Ishikawa (cell line): ENCODE results near the gene CYBC1.

Experiments used
- CEBPB ChIP-seq: IDR thresholded peaks from 2 replicates; pipeline ENCODE4 v1.6.1; 2012
- CREB1 ChIP-seq: IDR thresholded peaks from 2 replicates; pipeline ENCODE4 v1.6.1; 2012; ENCODE audit warnings: low read depth
- EGR1 ChIP-seq: IDR thresholded peaks from 2 replicates; pipeline ENCODE4 v1.6.1; 2012
- EP300 ChIP-seq: IDR thresholded peaks from 2 replicates; pipeline ENCODE4 v1.6.1; 2012; ENCODE audit warnings: borderline replicate concordance
- FOXM1 ChIP-seq: IDR thresholded peaks from 2 replicates; pipeline ENCODE4 v1.6.1; 2012; ENCODE audit warnings: low read depth, borderline replicate concordance
- NFIC ChIP-seq: IDR thresholded peaks from 2 replicates; pipeline ENCODE4 v1.6.1; 2012
- RAD21 ChIP-seq: IDR thresholded peaks from 2 replicates; pipeline ENCODE4 v1.6.1; 2012; ENCODE audit warnings: low read depth
- TAF1 ChIP-seq: IDR thresholded peaks from 2 replicates; pipeline ENCODE4 v1.6.1; 2012; ENCODE audit warnings: low read depth, mild to moderate bottlenecking
- TCF12 ChIP-seq: IDR thresholded peaks from 2 replicates; pipeline ENCODE4 v1.6.1; 2012; ENCODE audit warnings: low read depth
- TEAD4 ChIP-seq: IDR thresholded peaks from 2 replicates; pipeline ENCODE4 v1.6.1; 2012
- YY1 ChIP-seq: IDR thresholded peaks from 2 replicates; pipeline ENCODE4 v1.6.1; 2012; ENCODE audit warnings: low read depth
- ZBTB7A ChIP-seq: IDR thresholded peaks from 2 replicates; pipeline ENCODE4 v1.6.1; 2012; ENCODE audit warnings: low read depth
- TF ChIP-seq, protein P1 (sequence below): IDR thresholded peaks from 2 replicates; pipeline ENCODE4 v1.6.1; 2012
- TF ChIP-seq, protein P2 (sequence below): IDR thresholded peaks from 2 replicates; pipeline ENCODE4 v1.6.1; 2012; ENCODE audit warnings: low read depth, mild to moderate bottlenecking
- TF ChIP-seq, protein P3 (sequence below): IDR thresholded peaks from 2 replicates; pipeline ENCODE4 v1.6.1; 2012

CYBC1 gene

DNA sequence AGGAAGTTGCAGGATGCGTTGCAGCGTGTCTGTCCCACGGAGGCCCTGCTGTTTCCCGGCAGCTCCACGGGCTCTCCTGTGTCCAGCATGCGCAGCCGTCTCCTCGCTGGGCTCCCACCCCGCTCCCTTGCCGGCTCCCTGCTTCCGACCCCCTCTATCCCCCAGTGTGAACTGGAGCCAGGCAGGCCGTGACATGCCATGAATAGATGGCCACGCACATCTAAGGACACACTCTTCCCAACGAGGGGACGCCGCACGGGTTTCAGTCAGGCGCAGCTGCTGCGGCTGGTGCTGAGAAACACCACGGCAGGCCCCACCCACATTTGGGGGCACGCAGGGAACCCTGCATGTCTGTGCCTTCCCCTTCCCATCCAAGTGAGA is 41.6 kb downstream of the CYBC1 start:
- no peak for TF ChIP-seq TAF1
- TF ChIP-seq, protein P1, sequence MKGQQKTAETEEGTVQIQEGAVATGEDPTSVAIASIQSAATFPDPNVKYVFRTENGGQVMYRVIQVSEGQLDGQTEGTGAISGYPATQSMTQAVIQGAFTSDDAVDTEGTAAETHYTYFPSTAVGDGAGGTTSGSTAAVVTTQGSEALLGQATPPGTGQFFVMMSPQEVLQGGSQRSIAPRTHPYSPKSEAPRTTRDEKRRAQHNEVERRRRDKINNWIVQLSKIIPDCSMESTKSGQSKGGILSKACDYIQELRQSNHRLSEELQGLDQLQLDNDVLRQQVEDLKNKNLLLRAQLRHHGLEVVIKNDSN = no peak
- TF ChIP-seq FOXM1 = no peak
- no peak for TF ChIP-seq EP300
- TF ChIP-seq ZBTB7A = no peak
- no peak for TF ChIP-seq TEAD4
- TF ChIP-seq, protein P2, sequence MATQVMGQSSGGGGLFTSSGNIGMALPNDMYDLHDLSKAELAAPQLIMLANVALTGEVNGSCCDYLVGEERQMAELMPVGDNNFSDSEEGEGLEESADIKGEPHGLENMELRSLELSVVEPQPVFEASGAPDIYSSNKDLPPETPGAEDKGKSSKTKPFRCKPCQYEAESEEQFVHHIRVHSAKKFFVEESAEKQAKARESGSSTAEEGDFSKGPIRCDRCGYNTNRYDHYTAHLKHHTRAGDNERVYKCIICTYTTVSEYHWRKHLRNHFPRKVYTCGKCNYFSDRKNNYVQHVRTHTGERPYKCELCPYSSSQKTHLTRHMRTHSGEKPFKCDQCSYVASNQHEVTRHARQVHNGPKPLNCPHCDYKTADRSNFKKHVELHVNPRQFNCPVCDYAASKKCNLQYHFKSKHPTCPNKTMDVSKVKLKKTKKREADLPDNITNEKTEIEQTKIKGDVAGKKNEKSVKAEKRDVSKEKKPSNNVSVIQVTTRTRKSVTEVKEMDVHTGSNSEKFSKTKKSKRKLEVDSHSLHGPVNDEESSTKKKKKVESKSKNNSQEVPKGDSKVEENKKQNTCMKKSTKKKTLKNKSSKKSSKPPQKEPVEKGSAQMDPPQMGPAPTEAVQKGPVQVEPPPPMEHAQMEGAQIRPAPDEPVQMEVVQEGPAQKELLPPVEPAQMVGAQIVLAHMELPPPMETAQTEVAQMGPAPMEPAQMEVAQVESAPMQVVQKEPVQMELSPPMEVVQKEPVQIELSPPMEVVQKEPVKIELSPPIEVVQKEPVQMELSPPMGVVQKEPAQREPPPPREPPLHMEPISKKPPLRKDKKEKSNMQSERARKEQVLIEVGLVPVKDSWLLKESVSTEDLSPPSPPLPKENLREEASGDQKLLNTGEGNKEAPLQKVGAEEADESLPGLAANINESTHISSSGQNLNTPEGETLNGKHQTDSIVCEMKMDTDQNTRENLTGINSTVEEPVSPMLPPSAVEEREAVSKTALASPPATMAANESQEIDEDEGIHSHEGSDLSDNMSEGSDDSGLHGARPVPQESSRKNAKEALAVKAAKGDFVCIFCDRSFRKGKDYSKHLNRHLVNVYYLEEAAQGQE = no peak
- TF ChIP-seq YY1 = no peak
- no peak for TF ChIP-seq TCF12
- TF ChIP-seq CEBPB = no peak
- no peak for TF ChIP-seq NFIC
- TF ChIP-seq RAD21 = no peak

DNA sequence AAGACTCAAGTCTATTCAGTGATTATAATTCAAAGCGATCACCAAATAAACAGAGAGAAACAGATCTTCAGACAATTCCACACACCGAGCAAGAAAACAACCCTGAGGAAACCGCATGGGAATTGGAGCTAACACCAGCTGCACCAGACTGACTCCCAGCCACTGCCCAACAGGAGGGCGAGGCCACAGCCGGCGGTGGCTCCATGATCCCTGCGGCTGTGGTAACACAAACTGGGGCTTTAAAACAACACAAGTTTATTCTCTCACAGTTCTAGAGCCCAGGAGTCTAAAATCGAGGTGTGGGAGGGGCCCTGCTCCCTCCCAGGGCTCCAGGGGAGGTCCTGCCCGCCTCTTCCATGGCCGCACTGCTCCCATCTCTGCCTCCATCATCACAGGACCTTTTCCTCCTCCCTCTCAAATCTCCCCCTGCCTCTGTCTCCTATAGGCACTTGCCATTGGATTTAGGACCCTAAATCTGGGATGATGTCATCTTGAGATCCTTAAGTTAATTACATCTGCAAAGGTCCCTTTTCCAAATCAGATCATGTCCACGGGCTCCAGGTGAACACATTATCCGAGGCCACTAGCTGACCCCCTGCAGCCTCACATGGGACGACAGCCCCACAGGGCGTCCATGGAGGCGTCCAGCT is 42.1 kb downstream of the CYBC1 start:
- no peak for TF ChIP-seq NFIC
- TF ChIP-seq ZBTB7A = no peak
- TF ChIP-seq TAF1 = no peak
- no peak for TF ChIP-seq TEAD4
- no peak for TF ChIP-seq YY1
- TF ChIP-seq TCF12 = no peak
- no peak for TF ChIP-seq CEBPB
- TF ChIP-seq FOXM1 = no peak
- TF ChIP-seq, protein P3, sequence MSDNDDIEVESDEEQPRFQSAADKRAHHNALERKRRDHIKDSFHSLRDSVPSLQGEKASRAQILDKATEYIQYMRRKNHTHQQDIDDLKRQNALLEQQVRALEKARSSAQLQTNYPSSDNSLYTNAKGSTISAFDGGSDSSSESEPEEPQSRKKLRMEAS = no peak
- TF ChIP-seq EP300 = no peak
- TF ChIP-seq, protein P2 = no peak
- TF ChIP-seq EGR1 = no peak

DNA sequence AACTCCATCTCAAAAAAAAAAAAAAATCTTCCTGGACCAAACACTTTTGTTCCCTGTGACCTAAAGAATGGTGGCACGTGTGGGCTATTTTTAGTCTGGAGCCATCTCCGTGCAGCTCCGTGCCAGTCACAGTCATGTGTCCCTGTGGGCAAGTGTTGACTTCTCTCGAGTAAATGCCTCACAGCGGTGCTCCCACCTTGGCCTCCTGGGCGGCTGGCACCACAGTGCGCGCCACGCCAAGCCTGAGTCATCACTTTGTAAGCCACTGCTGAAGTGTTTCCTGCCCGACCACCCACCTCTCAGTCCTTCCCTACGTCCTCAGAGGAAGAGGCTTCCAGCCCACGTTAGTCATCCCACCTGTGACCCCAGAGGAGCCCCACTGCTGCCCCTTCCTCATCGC is 43.3 kb downstream of the CYBC1 start:
- TF ChIP-seq CREB1 (no peak), RAD21 (no peak), CEBPB (no peak), FOXM1 (no peak), NFIC (no peak), TAF1 (no peak), TEAD4 (no peak), YY1 (no peak), EP300 (no peak), EGR1 (no peak)
- TF ChIP-seq, protein P2 = no peak

DNA sequence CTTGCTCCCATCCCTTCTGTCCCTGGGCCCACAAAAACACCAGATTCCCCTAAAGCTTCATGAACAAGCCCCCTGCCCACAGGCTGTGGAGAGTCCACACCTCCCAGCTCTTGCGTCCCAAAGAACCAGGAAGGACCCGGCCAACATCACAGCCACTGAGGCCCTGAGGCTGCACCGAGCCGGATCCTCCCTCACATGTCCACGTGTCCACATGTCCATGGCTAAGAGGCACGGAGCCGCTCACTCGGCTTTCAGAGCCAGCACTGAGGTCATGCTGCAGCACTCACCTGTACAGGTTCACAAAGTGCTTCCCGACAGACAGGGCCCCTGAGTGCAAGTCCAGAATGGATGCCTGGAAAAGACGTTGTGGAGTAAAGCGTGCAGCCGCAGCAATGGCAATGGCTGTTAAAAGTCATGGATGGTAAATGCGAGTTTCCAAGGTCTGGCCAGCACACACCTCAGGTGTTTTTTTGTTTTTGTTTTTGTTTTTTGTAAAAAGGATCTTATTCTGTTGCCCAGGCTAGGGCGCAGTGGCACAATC is 44.4 kb downstream of the CYBC1 start:
- no peak for TF ChIP-seq NFIC
- no peak for TF ChIP-seq TCF12
- no peak for TF ChIP-seq EGR1

DNA sequence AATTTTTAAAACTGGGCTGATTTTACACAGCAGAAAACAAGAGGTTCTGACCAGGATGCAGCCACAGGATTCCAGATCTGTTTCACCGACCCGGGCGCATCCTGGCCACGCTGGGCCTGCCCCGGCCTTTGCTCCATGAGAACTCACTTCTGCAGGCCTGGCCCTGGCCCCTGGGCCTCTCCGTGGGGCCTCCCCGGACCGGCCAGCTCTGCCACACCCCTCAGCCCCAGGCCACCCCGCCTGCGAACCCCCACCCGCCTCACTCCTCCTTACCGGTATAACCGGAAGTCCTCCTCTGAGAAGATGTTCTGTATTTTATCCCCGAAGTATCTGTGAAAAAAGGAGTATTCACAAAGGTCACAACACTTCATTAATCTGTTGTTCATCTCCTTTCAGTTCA is 45.5 kb downstream of the CYBC1 start:
- TF ChIP-seq CEBPB (no peak), FOXM1 (no peak), RAD21 (no peak)
- TF ChIP-seq, protein P3 = no peak
- TF ChIP-seq, protein P2 = no peak
